Stimulated activated CD8-positive, alpha-beta memory T cell treated with anti-CD3 and anti-CD28 coated beads, Interleukin-4, amount 100 ng/mL, for 4 hours (primary cell): Measurements from ENCODE around the gene INPP5B.
"Not testable (repeated sequence)": the region's sequence is repeated elsewhere in the genome, so short reads cannot be mapped to it uniquely, and the experiment has no call there.

Experiments
- DNase-seq, 2 donors: peaks; one replicate each; pipeline ENCODE4 v3.0.0-alpha.2; 2020; ENCODE audit warnings: low read depth in 2 of 2, low spot score in 1 of 2

Gene INPP5B

DNA sequence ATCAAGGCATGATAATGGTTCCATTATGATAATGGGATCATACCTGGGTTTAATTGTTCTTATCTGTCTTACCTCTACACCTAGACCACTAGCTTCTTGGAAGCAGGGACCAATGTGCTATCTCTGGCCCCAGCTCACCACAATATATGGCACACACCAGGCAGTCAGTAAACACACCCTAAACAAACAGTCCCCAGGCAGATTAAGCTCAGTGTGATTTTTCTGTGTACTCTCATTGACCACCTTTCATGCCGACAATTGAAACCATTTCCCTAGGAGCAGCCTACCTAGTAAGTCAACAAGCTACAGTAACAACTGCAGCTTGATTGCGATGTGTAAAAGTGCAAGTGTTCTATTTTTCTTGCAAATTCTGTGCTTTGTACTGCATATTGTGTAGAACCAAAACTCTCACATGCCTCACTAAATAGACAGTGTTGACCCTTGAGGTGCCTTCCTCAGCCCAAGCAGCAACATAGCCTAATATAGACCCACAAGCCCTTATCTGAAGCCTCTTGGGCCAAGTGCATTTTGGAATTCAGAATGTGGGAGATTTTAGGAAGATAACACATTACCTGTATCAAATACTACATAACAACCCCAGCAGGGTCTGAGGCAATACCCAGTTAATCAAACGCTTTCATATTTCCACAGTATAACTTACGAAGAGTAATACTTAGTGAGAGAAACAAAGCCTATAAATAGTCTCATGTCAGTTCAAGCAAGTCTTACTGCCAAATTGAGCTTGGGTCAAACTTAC is 32.0 kb downstream of the INPP5B start:
- no peak for DNase-seq

- DNase-seq, result not testable (repeated sequence)
Measured at GRCh38 chr1:37911478-37911877, 35.4 kb downstream of the INPP5B start.

- DNase-seq, result not testable (repeated sequence)
Measured at GRCh38 chr1:37910886-37911285, 36.0 kb downstream of the INPP5B start.

- not testable (repeated sequence) for DNase-seq
Measured at GRCh38 chr1:37908531-37908930, 38.3 kb downstream of the INPP5B start.

DNA sequence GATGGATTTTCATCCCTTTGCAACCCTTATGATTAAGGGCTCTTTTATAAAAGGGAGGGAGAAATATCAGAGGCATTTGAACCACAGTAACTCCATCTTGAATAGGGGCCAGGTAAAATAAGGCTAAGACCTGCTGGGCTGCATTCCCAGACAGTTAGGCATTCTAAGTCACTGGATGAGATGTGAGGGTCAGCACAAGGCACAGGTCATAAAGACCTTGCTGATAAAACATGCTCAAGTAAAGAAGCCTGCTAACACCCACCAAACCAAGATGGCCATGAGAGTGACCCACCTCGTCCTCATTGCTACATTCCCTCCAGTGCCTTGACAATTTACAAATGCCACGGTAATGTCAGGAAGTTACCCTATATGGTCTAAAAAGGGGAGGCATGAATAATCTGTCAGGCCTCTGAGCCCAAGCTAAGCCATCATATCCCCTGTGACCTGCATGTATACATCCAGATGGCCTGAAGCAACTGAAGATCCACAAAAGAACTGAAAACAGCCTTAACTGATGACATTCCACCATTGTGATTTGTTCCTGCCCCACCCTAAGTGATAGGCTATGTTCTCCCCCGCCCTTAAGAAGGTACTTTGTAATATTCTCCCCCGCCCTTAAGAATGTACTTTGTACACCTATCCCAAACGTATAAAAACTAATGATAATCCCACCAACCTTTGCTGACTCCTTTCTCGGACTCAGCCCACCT is 39.3 kb downstream of the INPP5B start:
- not testable (repeated sequence) for DNase-seq

DNA sequence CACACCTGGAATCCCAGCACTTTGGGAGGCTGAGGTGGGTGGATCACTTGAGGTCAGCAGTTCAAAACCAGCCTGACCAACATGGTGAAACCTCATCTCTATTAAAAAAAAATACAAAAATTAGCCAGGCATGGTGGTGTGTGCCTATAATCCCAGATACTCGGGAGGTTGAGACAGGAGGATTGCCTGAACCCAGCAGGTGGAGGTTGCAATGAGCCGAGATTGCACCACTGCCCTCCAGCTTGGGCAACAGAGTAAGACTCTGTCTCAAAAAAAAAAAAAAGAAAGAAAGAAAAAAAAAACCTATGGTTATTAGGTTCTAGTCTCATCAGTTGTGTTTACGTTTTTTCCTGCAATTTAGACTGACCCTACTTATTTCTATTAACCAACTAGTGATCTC is 40.3 kb downstream of the INPP5B start:
- DNase-seq, result not testable (repeated sequence)

DNA sequence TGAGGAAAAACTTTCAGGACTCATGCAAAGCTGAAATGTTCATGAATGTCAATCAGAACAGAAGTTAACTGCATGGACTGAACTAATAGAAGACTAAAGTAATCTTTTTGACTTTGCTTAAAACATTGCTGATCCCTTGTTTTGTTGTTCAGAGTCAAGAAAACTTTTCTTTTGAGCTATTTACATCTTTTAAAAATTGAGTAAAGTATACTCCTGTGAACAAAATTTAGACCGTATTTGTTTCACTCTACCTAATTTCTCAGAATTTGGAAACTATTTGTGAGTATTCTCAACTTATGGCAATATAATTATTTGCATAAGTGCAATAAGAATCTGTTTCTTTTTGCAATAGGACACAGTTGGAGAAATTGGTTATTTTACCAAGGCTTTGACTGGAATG is 41.1 kb downstream of the INPP5B start:
- DNase-seq, result no peak

- DNase-seq, result not testable (repeated sequence)
Measured at GRCh38 chr1:37903921-37904320, 42.9 kb downstream of the INPP5B start.

DNA sequence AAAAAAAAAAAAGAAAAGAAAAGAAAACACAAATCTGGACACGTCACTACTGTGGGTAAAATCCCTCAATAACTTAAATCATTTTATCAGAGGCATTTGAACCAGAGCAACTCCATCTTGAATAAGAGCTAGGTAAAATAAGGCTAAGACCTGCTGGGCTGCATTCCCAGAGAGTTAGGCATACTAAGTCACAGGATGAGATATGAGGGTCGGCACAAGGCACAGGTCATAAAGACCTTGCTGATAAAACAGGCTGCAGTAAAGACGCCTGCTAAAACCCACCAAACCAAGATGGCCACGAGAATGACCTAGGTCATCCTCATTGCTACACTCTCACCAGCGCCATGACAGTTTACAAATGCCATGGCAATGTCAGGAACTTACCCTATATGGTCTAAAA is 43.9 kb downstream of the INPP5B start:
- no peak for DNase-seq

GRCh38 chr1:37901893-37902225 is 45.0 kb downstream of the INPP5B start:
- DNase-seq, result no peak

- no peak for DNase-seq
Measured at GRCh38 chr1:37901191-37901892, 45.5 kb downstream of the INPP5B start.

- DNase-seq, result not testable (repeated sequence)
Measured at GRCh38 chr1:37897563-37897962, 49.3 kb downstream of the INPP5B start.

GRCh38 chr1:37893673-37894072 is 53.2 kb downstream of the INPP5B start:
- no peak for DNase-seq

- DNase-seq, result no peak
Measured at GRCh38 chr1:37892151-37893047, 54.5 kb downstream of the INPP5B start.

DNA sequence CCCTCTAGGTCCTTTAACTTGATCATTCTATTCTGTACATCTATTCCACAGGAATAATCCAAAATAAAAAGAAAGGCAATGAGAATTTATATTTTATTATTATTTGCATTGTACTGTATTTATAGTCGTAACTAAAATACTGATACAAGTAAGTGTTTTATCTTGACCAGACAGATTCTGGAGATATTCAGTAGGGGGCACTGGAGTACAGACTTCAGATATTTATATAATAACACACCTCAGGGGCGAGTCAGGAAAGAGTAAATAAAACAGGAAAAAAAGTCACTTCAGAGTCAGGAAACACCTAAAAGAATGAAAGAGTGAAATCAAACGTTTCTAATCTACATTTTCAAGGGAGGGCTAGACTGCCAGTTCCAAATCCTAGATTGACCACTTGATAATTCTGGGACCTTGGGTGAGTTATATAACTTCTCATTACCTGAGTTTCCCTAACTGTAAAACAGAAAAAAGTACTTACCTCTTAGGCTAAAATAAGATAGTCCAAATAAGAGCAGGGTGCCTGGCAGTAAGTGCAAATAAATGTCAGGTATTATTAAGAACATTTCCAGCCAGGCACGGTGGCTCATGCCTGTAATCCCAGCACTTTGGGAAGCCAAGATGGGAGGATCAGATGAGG is 56.4 kb downstream of the INPP5B start:
- no peak for DNase-seq

DNA sequence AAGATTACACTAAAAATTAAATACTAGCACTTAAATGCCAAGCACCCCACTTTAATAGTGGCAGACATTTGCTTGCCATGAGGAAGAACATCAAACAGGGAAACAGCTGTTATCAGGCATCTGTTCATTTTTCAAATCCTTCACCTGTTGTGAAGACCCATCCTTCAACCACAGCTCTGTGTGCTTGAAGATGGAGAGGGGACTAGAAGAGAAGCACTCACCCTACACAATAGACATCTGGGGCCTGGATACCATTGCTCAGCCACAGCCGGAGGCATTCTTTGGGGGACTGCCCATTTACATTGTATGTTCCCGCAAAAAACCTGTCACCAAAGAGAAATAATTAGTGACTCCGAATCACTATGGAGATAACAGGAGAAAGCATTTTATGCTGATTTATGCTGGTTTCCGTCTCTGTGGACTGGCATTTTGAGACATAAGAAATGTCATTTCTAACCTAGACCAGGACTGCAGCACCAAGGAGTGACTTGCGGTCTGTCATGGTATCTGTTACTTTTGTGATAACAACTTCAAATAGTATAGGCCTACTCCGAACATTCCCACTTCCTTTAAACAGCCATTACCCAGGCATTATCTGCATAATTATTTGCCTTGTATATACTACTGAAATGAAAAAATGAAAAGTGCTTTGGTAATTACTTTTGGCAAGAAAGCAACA is 58.7 kb downstream of the INPP5B start:
- DNase-seq, result no peak

- no peak for DNase-seq
Measured at GRCh38 chr1:37884145-37884544, 62.7 kb downstream of the INPP5B start.

- DNase-seq, result no peak
Measured at GRCh38 chr1:37883671-37884070, 63.2 kb downstream of the INPP5B start.

DNA sequence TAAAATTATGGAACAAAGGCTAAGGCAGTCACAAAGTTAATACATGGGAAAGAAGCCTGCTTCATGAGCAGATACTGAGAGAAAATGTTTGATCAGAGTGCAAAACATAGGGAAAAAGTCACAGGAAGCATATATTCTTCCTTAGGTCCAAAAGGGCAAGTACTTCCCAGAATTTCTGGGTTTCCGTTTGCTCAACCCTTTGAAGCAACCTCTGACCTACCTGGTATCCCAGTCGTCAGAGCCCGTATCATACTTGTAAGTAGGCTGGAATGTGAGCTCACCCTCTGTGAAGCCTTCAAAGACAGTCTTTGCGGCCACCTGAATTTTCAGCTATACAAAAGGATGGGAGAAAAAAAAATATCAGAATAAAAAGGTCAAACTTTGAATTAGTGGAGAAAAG is 67.0 kb downstream of the INPP5B start:
- no peak for DNase-seq

- DNase-seq, result no peak
Measured at GRCh38 chr1:37878071-37878470, 68.8 kb downstream of the INPP5B start.
